Heart right ventricle (tissue), 16 donors: ENCODE measurements around the gene KIF18B. TPM values are rescaled to one million over a fixed set of nuclear protein-coding genes. Genes with fewer than 3 reads are reported as not detected.

Experiments used
- ATAC-seq, 8 donors: fragments of 200-7000 bp; cut with Tn5 transposase; one replicate each; pipeline ENCODE4 v1.9.1; 2020; ENCODE audit warnings: mild to moderate bottlenecking in 8 of 8, moderate library complexity in 8 of 8, moderate number of reproducible peaks in 1 of 8
- DNase-seq, 2 donors: peaks; one replicate each; pipeline ENCODE4 v3.0.0-alpha.2; 2020
- H3K27ac ChIP-seq, 10 donors: fragments of 200-600 bp; sonication (generic) in 2 of 10; one replicate each; pipeline versions ENCODE4 v1.5.0 to v1.8.0; 2020 to 2022; ENCODE audit warnings: mild to moderate bottlenecking in 3 of 10
- H3K27me3 ChIP-seq, 7 donors: fragments of 200-600 bp; one replicate each; pipeline ENCODE4 v1.8.0; 2021 to 2022; ENCODE audit warnings: mild to moderate bottlenecking in 2 of 7
- H3K36me3 ChIP-seq, 9 donors: fragments of 200-600 bp; sonication (generic) in 1 of 9; one replicate each; pipeline versions ENCODE4 v1.5.0 to v1.8.0; 2020 to 2022; ENCODE audit warnings: mild to moderate bottlenecking in 2 of 9
- H3K4me1 ChIP-seq, 9 donors: fragments of 200-600 bp; sonication (generic) in 1 of 9; one replicate each; pipeline versions ENCODE4 v1.5.0 to v1.8.0; 2020 to 2022; ENCODE audit warnings: mild to moderate bottlenecking in 4 of 9
- H3K4me3 ChIP-seq, 10 donors: fragments of 200-600 bp; sonication (generic) in 2 of 10; one replicate each; pipeline versions ENCODE4 v1.5.0 to v1.8.0; 2020 to 2022; ENCODE audit warnings: mild to moderate bottlenecking in 7 of 10, moderate library complexity in 2 of 10
- H3K9me3 ChIP-seq, 11 donors: fragments of 200-600 bp in 10 of 11; sonication (generic) in 2 of 11; one replicate each; pipeline versions ENCODE4 v1.5.0 to v1.8.0; 2013 to 2022; ENCODE audit warnings: mild to moderate bottlenecking in 2 of 11, control low read depth in 1 of 11, moderate library complexity in 1 of 11
- WGBS, 2 donors: extraction: QIAGEN DNeasy Blood & Tissue Kit; methylation state at CpG; one replicate each; pipeline ENCODE4 v1.1.7; 2013; ENCODE audit warnings: inconsistent platforms in 1 of 2; 5-methylcytosine and 5-hydroxymethylcytosine counted together
- intact Hi-C, 10 donors: fragments of 100-400 bp; cut with DNase I; formaldehyde crosslinking; loops; one replicate each; pipeline versions ENCODE4 v1.11.1 to v1.14.2; 2022
- polyA plus RNA-seq, 2 donors: library from polyadenylated mRNA; stranded (reverse); fragments of 200-250 nt; gene quantifications; one replicate each; pipeline ENCODE4 v1.2.3, GENCODE V29; 2013
- total RNA-seq, 10 donors: library from RNA; stranded (reverse); fragmentation: NEBNext Ultra II Directional in 3 of 10; extraction: Animal tissue kit (Norgen Biotek cat#: 25700) in 3 of 10; gene quantifications; one replicate each; pipeline versions ENCODE4 v1.2.1 to v1.2.4, GENCODE V29; 2021 to 2023
- TF ChIP-seq, protein P1 (sequence below), 9 donors: fragments of 200-600 bp; sonication (generic) in 2 of 9; IDR thresholded peaks; one replicate each; pipeline versions ENCODE4 v1.5.0 to v1.8.0; 2021 to 2022; ENCODE audit warnings: antibody characterized with exemption in 9 of 9, mild to moderate bottlenecking in 5 of 9, moderate library complexity in 1 of 9
- donor health status: Arrhythmogenic right ventricular cardiomyopathy.
- donor health status: ischemic (EF 13 %, LVEDD 7.1; RV severe dilation, severe dysfunction).
- donor health status: healthy with polysubstance abuse.
- donor health status: DM: no; HTN: yes; CAD: no.
- donor health status: DM: no; HTN: no; CAD: no.
- donor health status: ischemic (EF 25% LVEDD 6.9; RV normal size, moderate dysfunction).
- donor health status: ischemic (EF 25% LVEDD 5.7; RV mildly dilated, moderate dysfunction).
- donor health status: healthy.
- donor health status: DM: yes; HTN: yes; CAD: no.
- donor health status: Ischemic cardiomyopathy.
- donor health status: ischemic (EF 35%, LVEDD 5.7; RV mildly dilated, moderate dysfunction).
- donor health status: nonischemic (EF 11% LVEDD 7.7; RV severe dilation, severe dysfunction).
- donor health status: DM: yes; HTN: yes; CAD: no.
- donor health status: PGD.
- donor health status: ischemic (EF 29% LVEDD 5.4; RV normal size, mild dysfunction).
- donor health status: nonischemic (EF 23%, LVEDD 6.1; RV moderate dilation, normal function).

Gene KIF18B
- total and polyA plus RNA-seq, 12 donors, result 0.04 to 4.3 (median 0.20) TPM; not detected in 1

DNA sequence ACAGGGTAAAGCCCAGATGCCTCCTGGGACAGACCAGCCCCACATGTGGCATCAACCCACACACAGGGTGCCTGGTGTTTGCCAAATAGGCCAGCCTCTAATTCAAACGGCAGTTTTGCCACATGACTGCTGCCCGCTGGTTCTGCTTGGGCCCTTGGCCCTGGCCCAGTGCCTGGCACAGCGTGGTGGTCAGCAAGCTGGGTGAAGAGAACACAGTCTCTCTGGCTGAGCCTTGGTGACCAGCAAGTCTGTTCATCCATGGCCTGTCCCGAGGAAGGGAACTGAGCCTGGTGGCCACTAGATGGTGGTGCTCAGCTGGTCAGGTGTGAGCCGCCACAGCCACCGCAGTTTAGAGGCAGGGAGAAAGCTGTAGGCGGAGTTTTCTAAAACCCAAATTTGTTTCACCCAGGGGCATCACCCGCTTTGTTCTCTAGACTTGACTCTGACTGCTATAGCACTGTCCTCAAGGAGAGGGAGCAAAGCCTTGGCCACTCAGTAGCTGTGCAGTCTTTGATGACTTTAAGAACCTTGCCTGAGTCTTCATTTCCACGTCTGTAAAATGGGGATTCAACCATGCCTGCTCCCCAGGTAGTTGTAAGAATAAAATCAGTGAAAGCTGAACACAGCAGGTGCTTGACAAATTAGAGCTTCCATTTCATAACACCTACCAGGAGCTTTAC lies 27.5 kb downstream of the KIF18B start:
- H3K4me3 ChIP-seq, result no peak overlapping the region
- ATAC-seq, result peak; percentile 71 to 91 (median 84)
- H3K4me1 ChIP-seq, result peaks cover 4 to 48% (median 28%) of the 10 kb centered on the region in 9 donors
- H3K27ac ChIP-seq, result peak overlapping the region in 7 of 10 donors; percentile 32 to 64 (median 44)
- TF ChIP-seq, protein P1, sequence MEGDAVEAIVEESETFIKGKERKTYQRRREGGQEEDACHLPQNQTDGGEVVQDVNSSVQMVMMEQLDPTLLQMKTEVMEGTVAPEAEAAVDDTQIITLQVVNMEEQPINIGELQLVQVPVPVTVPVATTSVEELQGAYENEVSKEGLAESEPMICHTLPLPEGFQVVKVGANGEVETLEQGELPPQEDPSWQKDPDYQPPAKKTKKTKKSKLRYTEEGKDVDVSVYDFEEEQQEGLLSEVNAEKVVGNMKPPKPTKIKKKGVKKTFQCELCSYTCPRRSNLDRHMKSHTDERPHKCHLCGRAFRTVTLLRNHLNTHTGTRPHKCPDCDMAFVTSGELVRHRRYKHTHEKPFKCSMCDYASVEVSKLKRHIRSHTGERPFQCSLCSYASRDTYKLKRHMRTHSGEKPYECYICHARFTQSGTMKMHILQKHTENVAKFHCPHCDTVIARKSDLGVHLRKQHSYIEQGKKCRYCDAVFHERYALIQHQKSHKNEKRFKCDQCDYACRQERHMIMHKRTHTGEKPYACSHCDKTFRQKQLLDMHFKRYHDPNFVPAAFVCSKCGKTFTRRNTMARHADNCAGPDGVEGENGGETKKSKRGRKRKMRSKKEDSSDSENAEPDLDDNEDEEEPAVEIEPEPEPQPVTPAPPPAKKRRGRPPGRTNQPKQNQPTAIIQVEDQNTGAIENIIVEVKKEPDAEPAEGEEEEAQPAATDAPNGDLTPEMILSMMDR (IDR thresholded peaks at IDR 0.05), result peak; percentile 70 to 94 (median 84)
- no peaks in the 10 kb centered on the region for H3K36me3 ChIP-seq
- DNase-seq, result peak; percentile 78 to 80
- intact Hi-C loops, result loop anchor here (1.0 to 10.0 kb wide), 15 partner anchors 47 to 275 kb away; partner anchors contain the start of genes PLCD3 (in 3 of the 10) and C1QL1 (in 2 of the 10)
- 9 to 11% methylated on average over 9 of the region's 9 CpGs for WGBS, 2 donors
- H3K27me3 ChIP-seq, result peaks cover 0 to 15% (median 0%) of the 10 kb centered on the region in 7 donors
- H3K9me3 ChIP-seq, result no peaks in the 10 kb centered on the region

DNA sequence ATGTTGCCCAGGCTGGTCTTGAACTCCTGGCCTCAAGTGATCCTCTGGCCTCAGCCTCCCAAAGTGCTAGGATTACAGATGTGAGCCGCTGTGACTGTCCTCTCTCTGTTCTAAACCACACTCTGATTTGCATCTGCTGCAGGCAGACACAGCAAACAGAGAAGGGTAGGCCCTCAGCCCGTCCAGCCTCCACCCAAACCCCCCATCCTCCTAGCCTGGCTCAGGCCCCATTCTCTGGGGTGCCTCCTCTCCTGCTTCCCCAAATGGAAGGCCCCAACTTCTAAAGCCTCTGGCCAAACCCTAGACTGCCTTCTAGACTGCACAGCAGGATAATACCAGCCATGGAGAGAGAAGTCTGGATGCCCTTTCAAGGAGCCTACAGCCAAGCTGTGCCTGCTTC lies 28.2 kb downstream of the KIF18B start:
- no peak overlapping the region for H3K4me3 ChIP-seq
- WGBS, 2 donors, result 35 to 76% methylated on average over 2 of the region's 2 CpGs
- H3K9me3 ChIP-seq, result no peaks in the 10 kb centered on the region
- peak overlapping the region in 1 of 10 donors; percentile 4 for H3K27ac ChIP-seq
- H3K27me3 ChIP-seq, result peaks cover 0 to 21% (median 0%) of the 10 kb centered on the region in 7 donors
- peaks cover 4 to 48% (median 28%) of the 10 kb centered on the region in 9 donors for H3K4me1 ChIP-seq
- DNase-seq, result no peak
- TF ChIP-seq, protein P1 (IDR thresholded peaks at IDR 0.05), result no peak
- no peak for ATAC-seq
- no peaks in the 10 kb centered on the region for H3K36me3 ChIP-seq
- intact Hi-C loops, result loop anchor here in 5 of 10 donors (5.0 to 10.0 kb wide), 2 partner anchors 175 to 178 kb away; no protein-coding TSS in a partner anchor

DNA sequence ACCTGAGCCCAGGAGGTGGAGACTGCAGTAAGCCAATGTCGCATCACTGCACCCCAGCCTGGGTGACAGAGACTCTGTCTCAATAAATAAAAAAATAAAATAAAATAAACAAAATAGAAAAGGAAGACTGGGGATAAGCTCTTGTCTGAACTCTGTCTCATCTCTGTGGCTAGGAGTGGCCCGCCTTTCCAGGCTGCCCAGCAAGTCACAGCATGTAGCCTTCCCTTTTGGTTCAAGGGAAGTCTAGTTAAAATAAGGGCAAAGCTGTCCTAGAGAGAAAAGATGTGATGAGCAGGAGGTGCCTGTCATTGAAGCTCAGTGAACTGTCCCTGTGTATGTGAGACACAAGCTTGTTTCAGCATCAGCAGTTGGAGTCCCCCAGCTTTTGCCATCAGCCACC lies 29.6 kb downstream of the KIF18B start:
- intact Hi-C loops, result loop anchor here in 5 of 10 donors (5.0 to 10.0 kb wide), 2 partner anchors 177 to 179 kb away; no protein-coding TSS in a partner anchor
- Histone ChIP-seq H3K9me3 (no peaks in the 10 kb centered on the region), H3K4me1 (peaks cover 4 to 48% (median 28%) of the 10 kb centered on the region in 9 donors), H3K4me3 (no peak overlapping the region), H3K27ac (peak overlapping the region in 1 of 10 donors; percentile 64), H3K36me3 (no peaks in the 10 kb centered on the region), H3K27me3 (peaks cover 0 to 34% (median 0%) of the 10 kb centered on the region in 7 donors)
- ATAC-seq (no peak), DNase-seq (no peak)
- TF ChIP-seq, protein P1 (IDR thresholded peaks at IDR 0.05), result no peak
- WGBS, 2 donors, result 93 to 95% methylated on average over 2 of the region's 2 CpGs

DNA sequence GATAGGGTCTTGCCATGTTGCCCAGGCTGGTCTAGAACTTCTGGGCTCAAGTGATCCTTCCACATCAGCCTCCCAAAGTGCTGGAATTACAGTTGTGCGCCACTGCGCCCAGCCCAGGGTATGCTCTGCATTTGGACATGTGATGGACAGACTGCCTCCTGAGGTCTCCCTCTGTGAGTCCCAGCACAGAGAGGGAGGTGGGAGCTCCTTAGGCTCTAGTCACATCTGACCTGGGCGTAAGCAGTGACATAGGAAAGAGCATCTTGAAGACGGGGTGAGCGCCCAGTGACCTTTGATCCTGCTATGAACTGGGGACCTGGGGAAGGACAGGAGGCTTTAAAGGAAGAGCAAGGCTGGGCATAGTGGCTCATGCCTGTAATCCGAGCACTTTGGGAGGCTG lies 30.1 kb downstream of the KIF18B start:
- peaks cover 4 to 48% (median 28%) of the 10 kb centered on the region in 9 donors for H3K4me1 ChIP-seq
- intact Hi-C loops, result loop anchor here in 5 of 10 donors (2.0 to 10.0 kb wide), 3 partner anchors 177 to 215 kb away; partner anchors contain the start of gene PLCD3 (in 1 of the 5)
- no peak overlapping the region for H3K4me3 ChIP-seq
- TF ChIP-seq, protein P1 (IDR thresholded peaks at IDR 0.05), result no peak
- no peaks in the 10 kb centered on the region for H3K9me3 ChIP-seq
- H3K36me3 ChIP-seq, result no peaks in the 10 kb centered on the region
- DNase-seq, result peak in 1 of 2 donors; percentile 1
- 90 to 94% methylated on average over 6 of the region's 6 CpGs for WGBS, 2 donors
- peaks cover 0 to 37% (median 2%) of the 10 kb centered on the region in 7 donors for H3K27me3 ChIP-seq
- H3K27ac ChIP-seq, result peak overlapping the region in 8 of 10 donors; percentile 32 to 81 (median 74)
- ATAC-seq, result no peak
